Esophagus squamous epithelium (tissue), 4 donors: ENCODE results near the gene ANTXR1.

Source experiments
- POLR2A ChIP-seq, 4 donors: fragments of 450-650 bp; IDR thresholded peaks; one replicate each; pipeline ENCODE4 v1.6.1; 2017; ENCODE audit warnings: antibody characterized with exemption in 4 of 4, mild to moderate bottlenecking in 4 of 4, moderate library complexity in 3 of 4
- TF ChIP-seq, protein P1 (sequence below), 6 experiments: fragments of 450-650 bp in 4 of 6; fragments of 200-600 bp in 2 of 6; sonication (generic) in 2 of 6; IDR thresholded peaks; one replicate each; pipeline ENCODE4 v1.5.1; 2016 to 2019; ENCODE audit warnings: antibody characterized with exemption in 6 of 6, mild to moderate bottlenecking in 4 of 6, moderate library complexity in 4 of 6

DNA sequence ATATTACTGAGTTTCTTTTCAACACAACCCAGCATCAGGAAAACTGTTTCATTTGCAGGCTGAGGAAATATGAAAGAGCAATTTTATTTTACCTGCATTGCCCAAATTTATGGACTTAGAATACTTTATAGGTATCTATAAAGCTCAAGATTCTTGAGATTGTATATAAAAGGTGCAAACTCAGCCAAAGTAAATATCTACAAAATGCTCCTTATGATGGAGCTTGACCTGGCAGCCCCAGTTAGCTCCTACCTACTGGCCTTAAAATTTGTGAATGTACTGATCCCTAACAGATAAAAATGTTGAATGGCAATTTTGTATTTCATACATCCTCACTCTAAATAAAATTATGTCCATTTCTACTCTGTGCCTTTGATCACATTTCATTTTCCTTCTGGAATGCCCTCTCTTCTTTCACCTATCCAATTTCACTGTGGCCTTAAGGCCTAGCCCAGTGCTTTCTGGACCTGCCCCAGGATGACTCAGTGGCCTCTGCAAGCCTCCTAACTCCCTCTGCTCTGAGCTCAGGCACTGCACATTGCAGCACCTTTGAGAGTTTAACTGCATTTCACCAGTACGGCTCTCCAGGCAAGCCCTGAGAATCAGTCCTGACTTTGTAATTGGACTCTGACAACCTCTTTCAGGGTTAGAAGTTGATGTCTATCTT is 125.9 kb downstream of the ANTXR1 start:
- TF ChIP-seq, protein P1, sequence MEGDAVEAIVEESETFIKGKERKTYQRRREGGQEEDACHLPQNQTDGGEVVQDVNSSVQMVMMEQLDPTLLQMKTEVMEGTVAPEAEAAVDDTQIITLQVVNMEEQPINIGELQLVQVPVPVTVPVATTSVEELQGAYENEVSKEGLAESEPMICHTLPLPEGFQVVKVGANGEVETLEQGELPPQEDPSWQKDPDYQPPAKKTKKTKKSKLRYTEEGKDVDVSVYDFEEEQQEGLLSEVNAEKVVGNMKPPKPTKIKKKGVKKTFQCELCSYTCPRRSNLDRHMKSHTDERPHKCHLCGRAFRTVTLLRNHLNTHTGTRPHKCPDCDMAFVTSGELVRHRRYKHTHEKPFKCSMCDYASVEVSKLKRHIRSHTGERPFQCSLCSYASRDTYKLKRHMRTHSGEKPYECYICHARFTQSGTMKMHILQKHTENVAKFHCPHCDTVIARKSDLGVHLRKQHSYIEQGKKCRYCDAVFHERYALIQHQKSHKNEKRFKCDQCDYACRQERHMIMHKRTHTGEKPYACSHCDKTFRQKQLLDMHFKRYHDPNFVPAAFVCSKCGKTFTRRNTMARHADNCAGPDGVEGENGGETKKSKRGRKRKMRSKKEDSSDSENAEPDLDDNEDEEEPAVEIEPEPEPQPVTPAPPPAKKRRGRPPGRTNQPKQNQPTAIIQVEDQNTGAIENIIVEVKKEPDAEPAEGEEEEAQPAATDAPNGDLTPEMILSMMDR (IDR thresholded peaks at IDR 0.05) = no peak
- TF ChIP-seq POLR2A (IDR thresholded peaks at IDR 0.05) = no peak
